DMS53 treated with DMSO at 0.1 percent for 48 hours (cell line): ENCODE data around the gene TMEM60.
"Not testable (repeated sequence)": the region's sequence is repeated elsewhere in the genome, so short reads cannot be mapped to it uniquely, and the experiment has no call there.

Experiments used
- DNase-seq: peaks from one replicate; lab custom pipeline; 2025; ENCODE audit not compliant: unreplicated experiment; lab: John Stamatoyannopoulos, UW

Gene TMEM60

GRCh38 chr7:77812290-77812685 lies 14.1 kb upstream of the TMEM60 start:
- DNase-seq: no peak

GRCh38 chr7:77811516-77812289 lies 13.5 kb upstream of the TMEM60 start:
- no peak for DNase-seq

GRCh38 chr7:77808517-77808916 lies 10.3 kb upstream of the TMEM60 start:
- DNase-seq: no peak

GRCh38 chr7:77806425-77806824 lies 8.2 kb upstream of the TMEM60 start:
- no peak for DNase-seq

GRCh38 chr7:77802557-77803405 lies 4.5 kb upstream of the TMEM60 start:
- no peak for DNase-seq

GRCh38 chr7:77800730-77801129 lies 2.5 kb upstream of the TMEM60 start:
- no peak for DNase-seq

- no peak for DNase-seq
Measured at GRCh38 chr7:77800158-77800557, 1.9 kb upstream of the TMEM60 start.

GRCh38 chr7:77799078-77799964 lies 1.1 kb upstream of the TMEM60 start:
- no peak for DNase-seq

- no peak for DNase-seq
Measured at GRCh38 chr7:77797734-77798393, 370 bp downstream of the TMEM60 start.

- no peak for DNase-seq
Measured at GRCh38 chr7:77796960-77797359, 1.3 kb downstream of the TMEM60 start.

GRCh38 chr7:77796109-77796508 lies 2.1 kb downstream of the TMEM60 start:
- no peak for DNase-seq

GRCh38 chr7:77794000-77794399 lies 4.2 kb downstream of the TMEM60 start:
- no peak for DNase-seq

- no peak for DNase-seq
Measured at GRCh38 chr7:77791956-77792355, 6.3 kb downstream of the TMEM60 start.

GRCh38 chr7:77791336-77791735 lies 6.9 kb downstream of the TMEM60 start:
- peak; percentile 96 for DNase-seq

- DNase-seq: no peak
Measured at GRCh38 chr7:77788327-77788902, 9.8 kb downstream of the TMEM60 start.

GRCh38 chr7:77786741-77787140 lies 11.5 kb downstream of the TMEM60 start:
- no peak for DNase-seq

- no peak for DNase-seq
Measured at GRCh38 chr7:77786018-77786417, 12.2 kb downstream of the TMEM60 start.

GRCh38 chr7:77784426-77784825 lies 13.8 kb downstream of the TMEM60 start:
- not testable (repeated sequence) for DNase-seq

GRCh38 chr7:77783545-77783944 lies 14.7 kb downstream of the TMEM60 start:
- DNase-seq: no peak

GRCh38 chr7:77783111-77783510 lies 15.1 kb downstream of the TMEM60 start:
- no peak for DNase-seq
